Iris pigment epithelial cell (primary cell): ENCODE measurements around the gene ABCD2.
"Not testable (repeated sequence)": the region's sequence is repeated elsewhere in the genome, so short reads cannot be mapped to it uniquely, and the experiment has no call there.

Source experiments
- DNase-seq: peaks from one replicate; pipeline ENCODE4 v3.0.0-alpha.2; 2011; ENCODE audit warnings: low read depth

ABCD2 gene

GRCh38 chr12:39538679-39539104 lies 80.9 kb downstream of the ABCD2 start:
- no peak for DNase-seq

- DNase-seq: no peak
Observed at GRCh38 chr12:39533951-39534350, 85.7 kb downstream of the ABCD2 start.

- DNase-seq: no peak
Observed at GRCh38 chr12:39532448-39532847, 87.2 kb downstream of the ABCD2 start.

- no peak for DNase-seq
Observed at GRCh38 chr12:39526974-39527373, 92.6 kb downstream of the ABCD2 start.

DNA sequence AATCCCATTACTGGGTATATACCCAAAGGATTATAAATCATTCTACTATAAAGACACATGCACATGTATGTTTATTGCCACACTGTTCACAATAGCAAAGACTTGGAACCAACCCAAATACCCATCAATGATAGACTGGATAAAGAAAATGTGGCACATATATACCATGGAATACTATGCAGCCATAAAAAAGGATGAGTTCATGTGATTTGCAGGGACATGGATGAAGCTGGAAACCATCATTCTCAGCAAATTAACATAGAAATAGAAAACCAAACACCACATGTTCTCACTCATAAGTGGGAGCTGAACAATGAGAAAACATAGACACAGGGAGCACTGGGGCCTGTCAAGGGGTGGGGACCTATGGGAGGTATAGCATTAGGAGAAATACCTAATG lies 97.4 kb downstream of the ABCD2 start:
- not testable (repeated sequence) for DNase-seq

- no peak for DNase-seq
Observed at GRCh38 chr12:39510001-39510400, 109.6 kb downstream of the ABCD2 start.

GRCh38 chr12:39505554-39505953 lies 114.0 kb downstream of the ABCD2 start:
- no peak for DNase-seq

GRCh38 chr12:39505023-39505422 lies 114.6 kb downstream of the ABCD2 start:
- peak; percentile 75 for DNase-seq

- peak; percentile 88 for DNase-seq
Observed at GRCh38 chr12:39503439-39503838, 116.2 kb downstream of the ABCD2 start.

GRCh38 chr12:39502726-39503125 lies 116.9 kb downstream of the ABCD2 start:
- DNase-seq: peak; percentile 8
